Measurements from ENCODE around the gene LDLRAD4.
A peak's percentile ranks its signal among the peaks of the same experiment; 100 is the strongest.

The LDLRAD4 gene

DNA sequence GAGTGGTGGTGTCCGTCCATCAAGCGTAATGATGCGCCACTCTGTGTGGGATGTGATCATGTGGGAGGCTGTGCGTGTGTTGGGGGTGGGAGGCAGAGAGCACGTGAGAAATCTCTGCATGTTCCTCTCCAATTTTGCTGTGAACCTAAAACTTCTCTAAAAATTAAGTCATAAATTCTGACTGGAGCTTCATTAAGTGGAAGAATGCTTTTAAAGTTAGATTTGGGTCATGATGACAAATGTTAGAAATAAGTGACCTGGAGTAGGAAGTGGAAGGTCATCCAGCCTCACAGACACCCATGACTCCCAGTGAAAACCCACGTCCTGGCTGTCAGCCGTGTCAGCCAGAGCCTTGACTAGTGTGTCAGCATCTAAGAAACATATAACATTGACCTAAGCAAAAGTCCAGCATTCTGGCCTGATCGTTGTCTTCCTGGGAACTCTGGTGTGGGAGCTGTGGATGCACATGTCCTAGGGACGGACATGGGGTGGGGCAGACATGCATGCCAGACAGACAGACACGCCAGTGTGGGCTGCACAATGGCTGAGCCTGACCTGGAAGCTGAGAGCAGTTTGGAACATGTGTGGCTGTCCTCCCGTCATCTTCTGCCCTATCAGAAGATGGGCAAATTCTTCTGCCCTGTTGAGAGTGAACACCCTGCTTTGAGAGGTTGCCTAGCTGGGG is 262.2 kb downstream of the LDLRAD4 start:
- no peak overlapping the region for H3K27ac ChIP-seq (ENCODE audit: low read depth, low read length)
- peaks cover 0 to 6% (median 0%) of the 10 kb centered on the region in 5 donors for H3K4me1 ChIP-seq (ENCODE audit: control insufficient read depth in 5 of 5, insufficient read depth in 5 of 5, low read length in 5 of 5)
- no peaks in the 10 kb centered on the region for H3K27me3 ChIP-seq (ENCODE audit: control insufficient read depth in 5 of 5, insufficient read depth in 4 of 5, low read length in 5 of 5)

GRCh38 chr18:13481331-13481730 is 262.8 kb downstream of the LDLRAD4 start:
- H3K9me3 ChIP-seq (ENCODE audit: control insufficient read depth in 5 of 5, low read length in 5 of 5) = no peaks in the 10 kb centered on the region
- no peaks in the 10 kb centered on the region for H3K27me3 ChIP-seq (ENCODE audit: control insufficient read depth in 5 of 5, insufficient read depth in 4 of 5, low read length in 5 of 5)
- H3K4me1 ChIP-seq (ENCODE audit: control insufficient read depth in 5 of 5, insufficient read depth in 5 of 5, low read length in 5 of 5) = peaks cover 0 to 6% (median 0%) of the 10 kb centered on the region in 5 donors
- peak overlapping the region in 1 of 5 donors; percentile 15 for H3K9ac ChIP-seq (ENCODE audit: low read length in 5 of 5)
- peaks cover 0 to 15% (median 0%) of the 10 kb centered on the region in 5 donors for H3K36me3 ChIP-seq (ENCODE audit: control insufficient read depth in 5 of 5, insufficient read depth in 5 of 5, low read length in 5 of 5)
- no peak overlapping the region for H3K27ac ChIP-seq (ENCODE audit: low read depth, low read length)
- no peak overlapping the region for H3K4me3 ChIP-seq (ENCODE audit: low read depth in 1 of 5, low read length in 5 of 5)

More for the DNA sequence above, 262.2 kb downstream of the LDLRAD4 start:
- Histone ChIP-seq H3K9me3 (ENCODE audit: control insufficient read depth in 5 of 5, low read length in 5 of 5) (no peaks in the 10 kb centered on the region), H3K36me3 (ENCODE audit: control insufficient read depth in 5 of 5, insufficient read depth in 5 of 5, low read length in 5 of 5) (peaks cover 0 to 12% (median 0%) of the 10 kb centered on the region in 5 donors), H3K9ac (ENCODE audit: low read length in 5 of 5) (peak overlapping the region in 1 of 5 donors; percentile 15), H3K4me3 (ENCODE audit: low read depth in 1 of 5, low read length in 5 of 5) (no peak overlapping the region)

DNA sequence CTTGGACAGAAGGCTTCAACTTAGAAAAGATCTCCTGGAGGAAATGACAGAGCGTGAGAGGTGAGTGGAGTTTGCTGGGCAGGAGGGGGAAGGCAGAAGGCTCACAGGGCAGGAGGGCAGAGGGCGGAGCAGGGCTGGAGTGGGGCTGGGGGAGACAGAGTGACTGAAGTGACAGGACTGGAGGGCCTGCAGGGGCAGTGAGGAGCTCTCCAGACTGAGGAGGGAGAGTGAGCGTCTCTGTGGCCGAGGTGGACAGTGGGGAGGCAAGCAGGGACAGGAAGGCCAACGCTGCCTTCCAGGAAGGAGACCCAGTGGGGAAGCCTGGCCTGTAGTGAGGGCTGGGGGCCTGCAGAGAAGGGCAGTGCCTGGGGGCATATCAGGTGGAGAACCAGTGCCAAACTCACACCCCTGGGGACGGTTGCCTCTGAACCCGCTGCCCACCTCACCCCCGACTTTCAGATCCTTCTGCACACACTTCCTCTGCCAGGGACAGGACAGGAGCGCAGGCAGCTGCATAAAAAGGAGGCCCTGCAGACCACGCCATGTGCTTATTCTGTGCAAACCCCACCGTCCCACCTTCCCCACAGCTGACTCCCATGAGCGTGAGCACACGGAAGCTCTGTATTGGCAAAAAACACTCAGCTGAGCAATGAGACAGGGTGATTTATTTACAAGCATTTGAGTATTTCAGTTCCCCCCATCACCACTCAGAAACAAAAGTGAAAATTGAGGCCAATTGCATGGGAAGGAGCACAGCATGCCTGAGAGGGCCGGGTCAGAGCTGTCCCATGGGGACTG is 263.5 kb downstream of the LDLRAD4 start:
- Histone ChIP-seq H3K27ac (ENCODE audit: low read depth, low read length) (no peak overlapping the region), H3K9ac (ENCODE audit: low read length in 5 of 5) (no peak overlapping the region), H3K36me3 (ENCODE audit: control insufficient read depth in 5 of 5, insufficient read depth in 5 of 5, low read length in 5 of 5) (peaks cover 0 to 18% (median 0%) of the 10 kb centered on the region in 5 donors), H3K4me1 (ENCODE audit: control insufficient read depth in 5 of 5, insufficient read depth in 5 of 5, low read length in 5 of 5) (peaks cover 0 to 6% (median 0%) of the 10 kb centered on the region in 5 donors), H3K4me3 (ENCODE audit: low read depth in 1 of 5, low read length in 5 of 5) (no peak overlapping the region), H3K9me3 (ENCODE audit: control insufficient read depth in 5 of 5, low read length in 5 of 5) (no peaks in the 10 kb centered on the region), H3K27me3 (ENCODE audit: control insufficient read depth in 5 of 5, insufficient read depth in 4 of 5, low read length in 5 of 5) (no peaks in the 10 kb centered on the region)

- Histone ChIP-seq H3K9ac (ENCODE audit: low read length in 5 of 5) (no peak overlapping the region), H3K27me3 (ENCODE audit: control insufficient read depth in 5 of 5, insufficient read depth in 4 of 5, low read length in 5 of 5) (no peaks in the 10 kb centered on the region), H3K36me3 (ENCODE audit: control insufficient read depth in 5 of 5, insufficient read depth in 5 of 5, low read length in 5 of 5) (peaks cover 0 to 23% (median 0%) of the 10 kb centered on the region in 5 donors), H3K27ac (ENCODE audit: low read depth, low read length) (no peak overlapping the region), H3K9me3 (ENCODE audit: control insufficient read depth in 5 of 5, low read length in 5 of 5) (no peaks in the 10 kb centered on the region), H3K4me3 (ENCODE audit: low read depth in 1 of 5, low read length in 5 of 5) (no peak overlapping the region), H3K4me1 (ENCODE audit: control insufficient read depth in 5 of 5, insufficient read depth in 5 of 5, low read length in 5 of 5) (peaks cover 0 to 6% (median 0%) of the 10 kb centered on the region in 5 donors)
Measured at GRCh38 chr18:13482618-13482945, 264.0 kb downstream of the LDLRAD4 start.

GRCh38 chr18:13483316-13484270 is 265.0 kb downstream of the LDLRAD4 start:
- no peak overlapping the region for H3K9ac ChIP-seq (ENCODE audit: low read length in 5 of 5)
- H3K27me3 ChIP-seq (ENCODE audit: control insufficient read depth in 5 of 5, insufficient read depth in 4 of 5, low read length in 5 of 5) = no peaks in the 10 kb centered on the region
- H3K27ac ChIP-seq (ENCODE audit: low read depth, low read length) = no peak overlapping the region
- H3K4me3 ChIP-seq (ENCODE audit: low read depth in 1 of 5, low read length in 5 of 5) = no peak overlapping the region
- H3K36me3 ChIP-seq (ENCODE audit: control insufficient read depth in 5 of 5, insufficient read depth in 5 of 5, low read length in 5 of 5) = peaks cover 0 to 23% (median 0%) of the 10 kb centered on the region in 5 donors
- peaks cover 0 to 6% (median 0%) of the 10 kb centered on the region in 5 donors for H3K4me1 ChIP-seq (ENCODE audit: control insufficient read depth in 5 of 5, insufficient read depth in 5 of 5, low read length in 5 of 5)
- H3K9me3 ChIP-seq (ENCODE audit: control insufficient read depth in 5 of 5, low read length in 5 of 5) = no peaks in the 10 kb centered on the region

- H3K4me3 ChIP-seq (ENCODE audit: low read depth in 1 of 5, low read length in 5 of 5) = no peak overlapping the region
- H3K36me3 ChIP-seq (ENCODE audit: control insufficient read depth in 5 of 5, insufficient read depth in 5 of 5, low read length in 5 of 5) = peaks cover 0 to 23% (median 0%) of the 10 kb centered on the region in 5 donors
- H3K9me3 ChIP-seq (ENCODE audit: control insufficient read depth in 5 of 5, low read length in 5 of 5) = no peaks in the 10 kb centered on the region
- no peaks in the 10 kb centered on the region for H3K27me3 ChIP-seq (ENCODE audit: control insufficient read depth in 5 of 5, insufficient read depth in 4 of 5, low read length in 5 of 5)
- no peak overlapping the region for H3K27ac ChIP-seq (ENCODE audit: low read depth, low read length)
- no peak overlapping the region for H3K9ac ChIP-seq (ENCODE audit: low read length in 5 of 5)
- H3K4me1 ChIP-seq (ENCODE audit: control insufficient read depth in 5 of 5, insufficient read depth in 5 of 5, low read length in 5 of 5) = peaks cover 0 to 6% (median 0%) of the 10 kb centered on the region in 5 donors
Measured at GRCh38 chr18:13485182-13485581, 266.6 kb downstream of the LDLRAD4 start.

- Histone ChIP-seq H3K4me1 (ENCODE audit: control insufficient read depth in 5 of 5, insufficient read depth in 5 of 5, low read length in 5 of 5) (peaks cover 0 to 6% (median 0%) of the 10 kb centered on the region in 5 donors), H3K36me3 (ENCODE audit: control insufficient read depth in 5 of 5, insufficient read depth in 5 of 5, low read length in 5 of 5) (peaks cover 0 to 23% (median 0%) of the 10 kb centered on the region in 5 donors), H3K27ac (ENCODE audit: low read depth, low read length) (no peak overlapping the region), H3K4me3 (ENCODE audit: low read depth in 1 of 5, low read length in 5 of 5) (no peak overlapping the region), H3K9ac (ENCODE audit: low read length in 5 of 5) (no peak overlapping the region), H3K9me3 (ENCODE audit: control insufficient read depth in 5 of 5, low read length in 5 of 5) (no peaks in the 10 kb centered on the region), H3K27me3 (ENCODE audit: control insufficient read depth in 5 of 5, insufficient read depth in 4 of 5, low read length in 5 of 5) (no peaks in the 10 kb centered on the region)
Measured at GRCh38 chr18:13485604-13486003, 267.0 kb downstream of the LDLRAD4 start.

GRCh38 chr18:13486284-13486683 is 267.7 kb downstream of the LDLRAD4 start:
- no peak overlapping the region for H3K4me3 ChIP-seq (ENCODE audit: low read depth in 1 of 5, low read length in 5 of 5)
- H3K9ac ChIP-seq (ENCODE audit: low read length in 5 of 5) = no peak overlapping the region
- H3K27ac ChIP-seq (ENCODE audit: low read depth, low read length) = no peak overlapping the region
- H3K4me1 ChIP-seq (ENCODE audit: control insufficient read depth in 5 of 5, insufficient read depth in 5 of 5, low read length in 5 of 5) = peaks cover 0 to 6% (median 0%) of the 10 kb centered on the region in 5 donors
- no peaks in the 10 kb centered on the region for H3K9me3 ChIP-seq (ENCODE audit: control insufficient read depth in 5 of 5, low read length in 5 of 5)
- peaks cover 0 to 27% (median 0%) of the 10 kb centered on the region in 5 donors for H3K36me3 ChIP-seq (ENCODE audit: control insufficient read depth in 5 of 5, insufficient read depth in 5 of 5, low read length in 5 of 5)
- H3K27me3 ChIP-seq (ENCODE audit: control insufficient read depth in 5 of 5, insufficient read depth in 4 of 5, low read length in 5 of 5) = no peaks in the 10 kb centered on the region

GRCh38 chr18:13486686-13487085 is 268.1 kb downstream of the LDLRAD4 start:
- Histone ChIP-seq H3K36me3 (ENCODE audit: control insufficient read depth in 5 of 5, insufficient read depth in 5 of 5, low read length in 5 of 5) (peaks cover 0 to 28% (median 0%) of the 10 kb centered on the region in 5 donors), H3K4me1 (ENCODE audit: control insufficient read depth in 5 of 5, insufficient read depth in 5 of 5, low read length in 5 of 5) (peaks cover 0 to 4% (median 0%) of the 10 kb centered on the region in 5 donors), H3K27me3 (ENCODE audit: control insufficient read depth in 5 of 5, insufficient read depth in 4 of 5, low read length in 5 of 5) (no peaks in the 10 kb centered on the region), H3K27ac (ENCODE audit: low read depth, low read length) (no peak overlapping the region), H3K4me3 (ENCODE audit: low read depth in 1 of 5, low read length in 5 of 5) (no peak overlapping the region), H3K9me3 (ENCODE audit: control insufficient read depth in 5 of 5, low read length in 5 of 5) (no peaks in the 10 kb centered on the region), H3K9ac (ENCODE audit: low read length in 5 of 5) (no peak overlapping the region)
